ENCODE data around the gene SNRPD2.
A peak's percentile ranks its signal among the peaks of the same experiment; 100 is the strongest.
"Not testable (repeated sequence)": the region's sequence is repeated elsewhere in the genome, so short reads cannot be mapped to it uniquely, and the experiment has no call there.

Gene SNRPD2

GRCh38 chr19:45691516-45692186 is at the start of gene SNRPD2:
Gene SNRPD2 (minus strand): TSS chr19:45691953. CDS start chr19:45691888, 65 bp downstream.
- peak; percentile 91 for DNase-seq

- no peak for DNase-seq
Measured at GRCh38 chr19:45739498-45740439, 48.0 kb upstream of the SNRPD2 start.

GRCh38 chr19:45733160-45733810 is 41.5 kb upstream of the SNRPD2 start, which contains the start of gene MEIOSIN:
Gene MEIOSIN (plus strand): TSS chr19:45733439. CDS start chr19:45735377, 1,938 bp downstream.
- DNase-seq = no peak

GRCh38 chr19:45730368-45731288 is 38.9 kb upstream of the SNRPD2 start, which contains the start of gene FBXO46:
Gene FBXO46 (minus strand): TSS chr19:45730896. CDS start chr19:45713495, 17,401 bp downstream.
- DNase-seq = peak; percentile 97

GRCh38 chr19:45729800-45730290 is 38.1 kb upstream of the SNRPD2 start:
- DNase-seq = no peak

- not testable (repeated sequence) for DNase-seq
Measured at GRCh38 chr19:45728683-45729082, 36.9 kb upstream of the SNRPD2 start.

GRCh38 chr19:45720065-45720464 is 28.3 kb upstream of the SNRPD2 start:
- not testable (repeated sequence) for DNase-seq

GRCh38 chr19:45717983-45718650 is 26.4 kb upstream of the SNRPD2 start:
- DNase-seq = no peak

- DNase-seq = peak; percentile 96
Measured at GRCh38 chr19:45717131-45717982, 25.6 kb upstream of the SNRPD2 start.

GRCh38 chr19:45716359-45717130 is 24.8 kb upstream of the SNRPD2 start:
- no peak for DNase-seq

GRCh38 chr19:45715139-45715538 is 23.4 kb upstream of the SNRPD2 start:
- no peak for DNase-seq

GRCh38 chr19:45713141-45713540 is 21.4 kb upstream of the SNRPD2 start:
- DNase-seq = no peak

- DNase-seq = no peak
Measured at GRCh38 chr19:45712699-45713067, 20.9 kb upstream of the SNRPD2 start.

GRCh38 chr19:45711851-45712698 is 20.3 kb upstream of the SNRPD2 start:
- DNase-seq = no peak

GRCh38 chr19:45710356-45711130 is 18.8 kb upstream of the SNRPD2 start:
- DNase-seq = no peak

- no peak for DNase-seq
Measured at GRCh38 chr19:45705710-45706415, 14.1 kb upstream of the SNRPD2 start.

GRCh38 chr19:45705115-45705514 is 13.4 kb upstream of the SNRPD2 start:
- no peak for DNase-seq

All from NCI-H345 (cell line).